ENCODE data around the gene KIAA0825. TPM values are rescaled to one million over a fixed set of nuclear protein-coding genes. Genes with fewer than 3 reads are reported as not detected.

Gene KIAA0825
- total RNA-seq, 1 experiment from 2014 or later, result 0.07 TPM

GRCh38 chr5:94378062-94378461, 240.3 kb downstream of the KIAA0825 start:
- H2AFZ ChIP-seq (ENCODE audit: low read length), result no peak overlapping the region
- TF ChIP-seq EZH2 (IDR thresholded peaks at IDR 0.05; ENCODE audit: low read length, unreplicated experiment) (no peak), EZH2phosphoT487 (IDR thresholded peaks at IDR 0.05; ENCODE audit: borderline replicate concordance, low read length) (no peak), CTCF (conservative IDR thresholded peaks at IDR 0.05; ENCODE audit: low read depth, low read length) (no peak)
- DNase-seq, result no peak
- no peak overlapping the region for H3K9ac ChIP-seq (ENCODE audit: low read length)
- POLR2A ChIA-PET (ENCODE audit: unreplicated experiment), result no interaction called here
- H3F3A ChIP-seq (ENCODE audit: low read length, unreplicated experiment), result no peaks in the 10 kb centered on the region
- no peaks in the 10 kb centered on the region for H3K36me3 ChIP-seq (ENCODE audit: low read depth, low read length)
- no peak overlapping the region for H3K4me3 ChIP-seq (ENCODE audit: low read length)
- BruUV-seq (replicated peaks), result no TSS peak
- intact Hi-C loops (cut with micrococcal nuclease), result no loop called here
- no peaks in the 10 kb centered on the region; the same call in 1 of the 2 replicates for H3K4me1 ChIP-seq (ENCODE audit: insufficient read depth, low read length)
- no peaks in the 10 kb centered on the region for H3K9me2 ChIP-seq (replicated peaks; ENCODE audit: low read length)
- no peaks in the 10 kb centered on the region for H3K79me2 ChIP-seq (ENCODE audit: low read length)
- no peak overlapping the region for H3K27ac ChIP-seq (ENCODE audit: low read length)
- no peak for ATAC-seq
- H4K20me1 ChIP-seq (ENCODE audit: low read length), result no peaks in the 10 kb centered on the region
- H3K9me3 ChIP-seq (ENCODE audit: low read length), result no peaks in the 10 kb centered on the region
- H3K27me3 ChIP-seq (ENCODE audit: low read length), result no peaks in the 10 kb centered on the region
- CTCF ChIA-PET, result no interaction called here
- no peak overlapping the region for H3K4me2 ChIP-seq (ENCODE audit: low read length)

GRCh38 chr5:94376672-94377345, 241.6 kb downstream of the KIAA0825 start:
- intact Hi-C loops (cut with micrococcal nuclease), result no loop called here
- ATAC-seq, result peak; percentile 70
- Histone ChIP-seq H3F3A (ENCODE audit: low read length, unreplicated experiment) (no peaks in the 10 kb centered on the region), H3K27ac (ENCODE audit: low read length) (no peak overlapping the region), H3K36me3 (ENCODE audit: low read depth, low read length) (no peaks in the 10 kb centered on the region), H4K20me1 (ENCODE audit: low read length) (no peaks in the 10 kb centered on the region), H3K4me2 (ENCODE audit: low read length) (no peak overlapping the region), H3K79me2 (ENCODE audit: low read length) (no peaks in the 10 kb centered on the region), H3K4me1 (ENCODE audit: insufficient read depth, low read length) (no peaks in the 10 kb centered on the region; the same call in 1 of the 2 replicates), H2AFZ (ENCODE audit: low read length) (no peak overlapping the region), H3K9me3 (ENCODE audit: low read length) (no peaks in the 10 kb centered on the region), H3K9ac (ENCODE audit: low read length) (no peak overlapping the region), H3K27me3 (ENCODE audit: low read length) (no peaks in the 10 kb centered on the region), H3K9me2 (replicated peaks; ENCODE audit: low read length) (no peaks in the 10 kb centered on the region), H3K4me3 (ENCODE audit: low read length) (no peak overlapping the region)
- POLR2A ChIA-PET (ENCODE audit: unreplicated experiment), result no interaction called here
- CTCF ChIA-PET, result no interaction called here
- TF ChIP-seq EZH2 (IDR thresholded peaks at IDR 0.05; ENCODE audit: low read length, unreplicated experiment) (no peak), EZH2phosphoT487 (IDR thresholded peaks at IDR 0.05; ENCODE audit: borderline replicate concordance, low read length) (no peak)
- DNase-seq, result peak; percentile 22
- BruUV-seq (replicated peaks), result no TSS peak

GRCh38 chr5:94375801-94376200, 242.6 kb downstream of the KIAA0825 start:
- Histone ChIP-seq H2AFZ (ENCODE audit: low read length) (no peak overlapping the region), H3K9ac (ENCODE audit: low read length) (no peak overlapping the region), H3K9me3 (ENCODE audit: low read length) (no peaks in the 10 kb centered on the region), H3K4me2 (ENCODE audit: low read length) (no peak overlapping the region), H3K79me2 (ENCODE audit: low read length) (no peaks in the 10 kb centered on the region), H3K4me3 (ENCODE audit: low read length) (no peak overlapping the region), H3K27me3 (ENCODE audit: low read length) (no peaks in the 10 kb centered on the region), H3K36me3 (ENCODE audit: low read depth, low read length) (no peaks in the 10 kb centered on the region), H3K27ac (ENCODE audit: low read length) (no peak overlapping the region), H3F3A (ENCODE audit: low read length, unreplicated experiment) (no peaks in the 10 kb centered on the region), H3K9me2 (replicated peaks; ENCODE audit: low read length) (no peaks in the 10 kb centered on the region), H4K20me1 (ENCODE audit: low read length) (no peaks in the 10 kb centered on the region), H3K4me1 (ENCODE audit: insufficient read depth, low read length) (no peaks in the 10 kb centered on the region; the same call in 1 of the 2 replicates)
- ATAC-seq (peak; percentile 46), DNase-seq (peak; percentile 40)
- CTCF ChIA-PET, result no interaction called here
- TF ChIP-seq EZH2phosphoT487 (IDR thresholded peaks at IDR 0.05; ENCODE audit: borderline replicate concordance, low read length) (no peak), EZH2 (IDR thresholded peaks at IDR 0.05; ENCODE audit: low read length, unreplicated experiment) (no peak), CTCF (conservative IDR thresholded peaks at IDR 0.05; ENCODE audit: low read depth, low read length) (no peak)
- POLR2A ChIA-PET (ENCODE audit: unreplicated experiment), result no interaction called here
- BruUV-seq (replicated peaks), result no TSS peak
- intact Hi-C loops (cut with micrococcal nuclease), result no loop called here

Measured in PC-3 (cell line).